GM23338 (cell line): ENCODE data around the gene FOXP4.

ENCODE experiments used
- CREB1 ChIP-seq: fragments of 250-450 bp; sonication (Bioruptor Pico); IDR thresholded peaks from 2 replicates; pipeline ENCODE4 v1.5.0; 2020; ENCODE audit warnings: low read depth, mild to moderate bottlenecking, moderate library complexity
- CTCF ChIP-seq, 2 experiments: fragments of 200-600 bp in 1 of 2; sonication (generic) in 1 of 2; conservative IDR thresholded peaks; 2 replicates each; pipeline versions ENCODE4 v1.5.1 to v1.6.1; 2016 to 2017; ENCODE audit warnings: antibody characterized with exemption in 2 of 2, low read depth in 2 of 2, mild to moderate bottlenecking in 2 of 2, moderate library complexity in 1 of 2
- ETS1 ChIP-seq: IDR thresholded peaks from 2 replicates; pipeline ENCODE4 v1.6.1; 2016; ENCODE audit warnings: antibody characterized with exemption
- EZH2 ChIP-seq: fragments of 200-600 bp; sonication (generic); IDR thresholded peaks from one replicate; pipeline ENCODE4 v1.8.0; 2017; ENCODE audit warnings: antibody characterized with exemption, mild to moderate bottlenecking, low read depth; ENCODE audit not compliant: unreplicated experiment
- EZH2phosphoT487 ChIP-seq: fragments of 200-600 bp; sonication (generic); IDR thresholded peaks from one replicate; pipeline ENCODE4 v1.8.1; 2018; ENCODE audit warnings: antibody characterized with exemption; ENCODE audit not compliant: unreplicated experiment
- JUNB ChIP-seq: IDR thresholded peaks from one replicate; pipeline ENCODE4 v1.6.1; 2016; ENCODE audit warnings: antibody characterized with exemption; ENCODE audit not compliant: unreplicated experiment
- NANOG ChIP-seq: IDR thresholded peaks from 2 replicates; pipeline ENCODE4 v1.6.1; 2016; ENCODE audit warnings: antibody characterized with exemption, borderline replicate concordance
- POLR2AphosphoS5 ChIP-seq: IDR thresholded peaks from 2 replicates; pipeline ENCODE4 v1.6.1; 2016; ENCODE audit warnings: antibody characterized with exemption, low read depth
- REST ChIP-seq: IDR thresholded peaks from one replicate; pipeline ENCODE4 v1.6.1; 2018; ENCODE audit warnings: antibody characterized with exemption; ENCODE audit not compliant: unreplicated experiment
- STAT1 ChIP-seq: IDR thresholded peaks from one replicate; pipeline ENCODE4 v1.6.1; 2016; ENCODE audit warnings: antibody characterized with exemption; ENCODE audit not compliant: unreplicated experiment
- ZNF114 ChIP-seq: fragments of 250-450 bp; sonication (Bioruptor Pico); IDR thresholded peaks from 2 replicates; pipeline ENCODE4 v1.5.0; 2020; ENCODE audit warnings: mild to moderate bottlenecking, moderate library complexity

- TF ChIP-seq CTCF (conservative IDR thresholded peaks at IDR 0.05; ENCODE audit: low read depth in 2 of 2) (no peak), EZH2phosphoT487 (no peak), POLR2AphosphoS5 (no peak), EZH2 (no peak), NANOG (no peak), ETS1 (no peak), JUNB (no peak), CREB1 (CRISPR knock-in tag) (no peak), REST (no peak), STAT1 (no peak), ZNF114 (CRISPR knock-in tag) (no peak)
These were observed 1.6 kb downstream of the FOXP4 start for GRCh38 chr6:41547799-41548097.
